Stimulated activated CD8-positive, alpha-beta memory T cell treated with anti-CD3 and anti-CD28 coated beads, Interleukin-2, amount 100 ng/mL, for 1 hour (primary cell): ENCODE data around the gene YIF1A.
A peak's percentile ranks its signal among the peaks of the same experiment; 100 is the strongest.
"Not testable (repeated sequence)": the region's sequence is repeated elsewhere in the genome, so short reads cannot be mapped to it uniquely, and the experiment has no call there.

Experiments
- DNase-seq, 2 donors: peaks; one replicate each; pipeline ENCODE4 v3.0.0-alpha.2; 2020; ENCODE audit warnings: low read depth in 2 of 2

The YIF1A gene

GRCh38 chr11:66268952-66269905, 19.7 kb downstream of the YIF1A start:
- DNase-seq = no peak

GRCh38 chr11:66268244-66268951, 20.5 kb downstream of the YIF1A start, which contains the start of gene RAB1B:
RAB1B (plus strand) TSS chr11:66268639; CDS start chr11:66268680, 41 bp downstream.
- DNase-seq = peak; percentile 99 to 100

GRCh38 chr11:66267379-66268243, 21.3 kb downstream of the YIF1A start:
- peak; percentile 70 to 75 for DNase-seq

GRCh38 chr11:66267039-66267378, 21.9 kb downstream of the YIF1A start:
- DNase-seq = no peak

GRCh38 chr11:66266378-66267038, 22.4 kb downstream of the YIF1A start:
- no peak for DNase-seq

GRCh38 chr11:66265531-66266377, 23.2 kb downstream of the YIF1A start:
- DNase-seq = no peak

GRCh38 chr11:66264914-66265313, 24.0 kb downstream of the YIF1A start:
- no peak for DNase-seq

- no peak for DNase-seq
Observed at GRCh38 chr11:66264383-66264782, 24.6 kb downstream of the YIF1A start.

GRCh38 chr11:66263785-66264184, 25.2 kb downstream of the YIF1A start:
- DNase-seq = no peak

GRCh38 chr11:66263231-66263630, 25.7 kb downstream of the YIF1A start:
- DNase-seq = no peak

GRCh38 chr11:66262696-66263095, 26.2 kb downstream of the YIF1A start:
- no peak for DNase-seq

- no peak for DNase-seq
Observed at GRCh38 chr11:66262191-66262590, 26.8 kb downstream of the YIF1A start.

GRCh38 chr11:66261578-66261977, 27.4 kb downstream of the YIF1A start:
- no peak for DNase-seq

- DNase-seq = no peak
Observed at GRCh38 chr11:66259956-66260355, 29.0 kb downstream of the YIF1A start.

GRCh38 chr11:66259225-66259624, 29.7 kb downstream of the YIF1A start:
- no peak for DNase-seq

- DNase-seq = no peak
Observed at GRCh38 chr11:66258473-66258893, 30.5 kb downstream of the YIF1A start.

- not testable (repeated sequence) for DNase-seq
Observed at GRCh38 chr11:66253081-66253480, 35.9 kb downstream of the YIF1A start.

GRCh38 chr11:66251809-66252208, 37.1 kb downstream of the YIF1A start:
- no peak for DNase-seq

- no peak for DNase-seq
Observed at GRCh38 chr11:66248903-66249302, 40.0 kb downstream of the YIF1A start.

- no peak for DNase-seq
Observed at GRCh38 chr11:66247801-66248200, 41.1 kb downstream of the YIF1A start.
